HG03558 (cell line): Measurements from ENCODE around the gene PDE6A.
"Not testable (repeated sequence)": the region's sequence is repeated elsewhere in the genome, so short reads cannot be mapped to it uniquely, and the experiment has no call there.

Source experiments
- ATAC-seq: cut with Tn5 transposase; IDR thresholded peaks from one replicate; pipeline ENCODE4 v1.9.1; 2021; ENCODE audit warnings: moderate number of reproducible peaks; ENCODE audit not compliant: unreplicated experiment; ENCODE audit errors: extremely low read depth

Gene PDE6A

GRCh38 chr5:149870697-149871096, 73.9 kb downstream of the PDE6A start:
- ATAC-seq: no peak

- ATAC-seq: no peak
These were observed 74.4 kb downstream of the PDE6A start for GRCh38 chr5:149870232-149870631.

GRCh38 chr5:149869411-149869821, 75.2 kb downstream of the PDE6A start:
- no peak for ATAC-seq

- ATAC-seq: no peak
These were observed 78.8 kb downstream of the PDE6A start for GRCh38 chr5:149865746-149866145.

GRCh38 chr5:149863830-149864229, 80.8 kb downstream of the PDE6A start:
- ATAC-seq: no peak

GRCh38 chr5:149863176-149863575, 81.4 kb downstream of the PDE6A start:
- ATAC-seq: no peak

- ATAC-seq: peak; percentile 66
These were observed 83.7 kb downstream of the PDE6A start for GRCh38 chr5:149860801-149861322.

GRCh38 chr5:149859746-149860145, 84.8 kb downstream of the PDE6A start:
- no peak for ATAC-seq

- not testable (repeated sequence) for ATAC-seq
These were observed 86.1 kb downstream of the PDE6A start for GRCh38 chr5:149858481-149858880.

- ATAC-seq: no peak
These were observed 87.1 kb downstream of the PDE6A start for GRCh38 chr5:149857499-149857898.

GRCh38 chr5:149855366-149855765, 89.2 kb downstream of the PDE6A start:
- ATAC-seq: no peak

GRCh38 chr5:149854866-149855265, 89.7 kb downstream of the PDE6A start:
- ATAC-seq: no peak

- ATAC-seq: no peak
These were observed 90.9 kb downstream of the PDE6A start for GRCh38 chr5:149853701-149854100.

GRCh38 chr5:149853331-149853648, 91.3 kb downstream of the PDE6A start:
- no peak for ATAC-seq

GRCh38 chr5:149852641-149853330, 91.8 kb downstream of the PDE6A start:
- ATAC-seq: no peak

- no peak for ATAC-seq
These were observed 93.4 kb downstream of the PDE6A start for GRCh38 chr5:149851211-149851610.

GRCh38 chr5:149849966-149850910, 94.4 kb downstream of the PDE6A start:
- no peak for ATAC-seq

- no peak for ATAC-seq
These were observed 95.2 kb downstream of the PDE6A start for GRCh38 chr5:149849280-149849965.

- no peak for ATAC-seq
These were observed 97.0 kb downstream of the PDE6A start for GRCh38 chr5:149847611-149848010.

- ATAC-seq: no peak
These were observed 98.6 kb downstream of the PDE6A start for GRCh38 chr5:149846021-149846420.

- ATAC-seq: no peak
These were observed 99.0 kb downstream of the PDE6A start for GRCh38 chr5:149845601-149846000.
